ENCODE data around the gene KLHL36.

KLHL36 gene

DNA sequence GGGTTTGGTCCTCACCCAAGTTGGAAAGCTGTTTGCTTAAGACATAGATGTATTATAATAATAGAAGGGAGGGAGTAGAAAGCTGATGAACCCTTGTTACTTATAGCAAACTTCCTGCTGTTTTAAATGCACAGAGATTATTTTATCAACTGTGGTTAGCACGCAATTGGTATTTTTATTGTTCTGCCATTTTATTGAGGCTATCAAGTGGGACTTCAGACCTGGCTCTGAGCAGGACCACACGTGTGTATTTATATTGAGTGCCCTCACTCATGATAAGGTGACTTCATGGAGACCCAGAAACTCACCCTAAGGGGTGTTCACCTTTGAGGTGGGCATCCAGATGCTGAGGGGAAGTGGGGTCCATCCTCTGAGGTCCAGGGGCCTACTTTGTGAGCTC lies 17.0 kb downstream of the KLHL36 start:
- Mint-ChIP-seq H3K36me3 (ENCODE audit: low read depth) (peaks cover 40% of the 10 kb centered on the region), H3K27ac (no peak overlapping the region), H3K4me3 (no peak overlapping the region), H3K4me1 (no peaks in the 10 kb centered on the region), H3K9me3 (no peaks in the 10 kb centered on the region), H3K27me3 (ENCODE audit: low read depth) (no peaks in the 10 kb centered on the region)
- TF ChIP-seq, protein P1, sequence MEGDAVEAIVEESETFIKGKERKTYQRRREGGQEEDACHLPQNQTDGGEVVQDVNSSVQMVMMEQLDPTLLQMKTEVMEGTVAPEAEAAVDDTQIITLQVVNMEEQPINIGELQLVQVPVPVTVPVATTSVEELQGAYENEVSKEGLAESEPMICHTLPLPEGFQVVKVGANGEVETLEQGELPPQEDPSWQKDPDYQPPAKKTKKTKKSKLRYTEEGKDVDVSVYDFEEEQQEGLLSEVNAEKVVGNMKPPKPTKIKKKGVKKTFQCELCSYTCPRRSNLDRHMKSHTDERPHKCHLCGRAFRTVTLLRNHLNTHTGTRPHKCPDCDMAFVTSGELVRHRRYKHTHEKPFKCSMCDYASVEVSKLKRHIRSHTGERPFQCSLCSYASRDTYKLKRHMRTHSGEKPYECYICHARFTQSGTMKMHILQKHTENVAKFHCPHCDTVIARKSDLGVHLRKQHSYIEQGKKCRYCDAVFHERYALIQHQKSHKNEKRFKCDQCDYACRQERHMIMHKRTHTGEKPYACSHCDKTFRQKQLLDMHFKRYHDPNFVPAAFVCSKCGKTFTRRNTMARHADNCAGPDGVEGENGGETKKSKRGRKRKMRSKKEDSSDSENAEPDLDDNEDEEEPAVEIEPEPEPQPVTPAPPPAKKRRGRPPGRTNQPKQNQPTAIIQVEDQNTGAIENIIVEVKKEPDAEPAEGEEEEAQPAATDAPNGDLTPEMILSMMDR (IDR thresholded peaks at IDR 0.05; ENCODE audit: unreplicated experiment in 3 of 3): no peak

DNA sequence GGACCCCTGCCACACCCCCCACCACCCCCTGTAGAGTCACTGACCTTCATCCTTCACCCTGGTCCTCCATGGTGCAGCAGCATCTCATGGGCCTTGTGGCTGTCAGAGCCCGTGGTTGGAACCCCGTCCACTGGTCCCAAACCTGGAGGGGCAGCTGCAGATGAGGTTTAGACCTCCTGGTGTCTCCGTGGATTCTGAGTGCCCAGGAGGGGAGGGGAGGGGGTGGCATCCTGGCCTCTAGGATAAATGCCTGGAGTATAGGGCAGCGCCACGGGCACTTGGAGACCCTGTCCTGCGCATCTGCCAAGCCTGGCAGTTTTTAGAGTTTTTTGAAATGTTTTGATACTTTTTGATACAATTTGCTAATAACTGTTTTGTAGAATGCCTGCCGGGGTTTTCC lies 17.5 kb downstream of the KLHL36 start:
- Mint-ChIP-seq H3K27me3 (ENCODE audit: low read depth) (peaks cover 3% of the 10 kb centered on the region), H3K4me1 (no peaks in the 10 kb centered on the region), H3K27ac (no peak overlapping the region), H3K9me3 (no peaks in the 10 kb centered on the region), H3K4me3 (no peak overlapping the region), H3K36me3 (ENCODE audit: low read depth) (peaks cover 39% of the 10 kb centered on the region)
- TF ChIP-seq, protein P1 (IDR thresholded peaks at IDR 0.05; ENCODE audit: unreplicated experiment in 3 of 3): no peak

DNA sequence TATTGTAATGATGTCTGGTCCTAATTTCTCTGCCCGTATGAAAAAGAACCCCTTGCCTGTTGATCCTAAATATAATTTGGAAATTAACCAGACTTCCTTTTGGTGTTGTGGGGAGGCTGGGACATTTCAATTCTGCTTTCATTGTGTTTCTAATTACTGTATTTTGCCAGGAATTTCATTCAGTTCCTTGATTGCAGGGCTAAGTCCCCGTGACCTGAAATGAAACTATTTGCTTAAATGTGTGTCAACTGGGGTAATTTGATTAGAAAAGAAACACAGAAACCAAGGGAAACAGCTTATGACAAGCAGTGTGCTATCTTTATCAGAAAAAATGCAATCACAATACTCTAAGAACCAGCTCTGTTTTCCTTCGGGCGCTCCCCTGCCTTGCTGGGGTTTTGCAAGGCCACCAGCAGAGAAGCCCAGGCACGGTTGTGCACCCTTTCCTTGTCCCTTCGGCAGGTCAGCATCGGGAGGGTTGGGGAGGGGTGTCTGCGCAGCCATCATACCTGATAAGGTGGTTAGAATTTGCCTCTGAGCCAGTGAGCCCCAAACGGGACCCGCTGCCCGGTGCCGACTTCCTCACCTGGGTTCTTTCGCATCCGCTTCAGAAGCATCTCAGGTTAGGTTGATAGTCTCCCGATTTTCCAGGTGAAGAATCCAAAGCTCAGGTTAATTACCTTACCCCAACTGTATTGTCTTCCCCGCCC lies 19.4 kb downstream of the KLHL36 start:
- no peak overlapping the region for H3K4me3 Mint-ChIP-seq
- no peak overlapping the region for H3K27ac Mint-ChIP-seq
- H3K4me1 Mint-ChIP-seq: no peaks in the 10 kb centered on the region
- peaks cover 12% of the 10 kb centered on the region for H3K27me3 Mint-ChIP-seq (ENCODE audit: low read depth)
- H3K9me3 Mint-ChIP-seq: no peaks in the 10 kb centered on the region
- peaks cover 20% of the 10 kb centered on the region for H3K36me3 Mint-ChIP-seq (ENCODE audit: low read depth)
- TF ChIP-seq, protein P1 (IDR thresholded peaks at IDR 0.05; ENCODE audit: unreplicated experiment in 3 of 3): no peak

DNA sequence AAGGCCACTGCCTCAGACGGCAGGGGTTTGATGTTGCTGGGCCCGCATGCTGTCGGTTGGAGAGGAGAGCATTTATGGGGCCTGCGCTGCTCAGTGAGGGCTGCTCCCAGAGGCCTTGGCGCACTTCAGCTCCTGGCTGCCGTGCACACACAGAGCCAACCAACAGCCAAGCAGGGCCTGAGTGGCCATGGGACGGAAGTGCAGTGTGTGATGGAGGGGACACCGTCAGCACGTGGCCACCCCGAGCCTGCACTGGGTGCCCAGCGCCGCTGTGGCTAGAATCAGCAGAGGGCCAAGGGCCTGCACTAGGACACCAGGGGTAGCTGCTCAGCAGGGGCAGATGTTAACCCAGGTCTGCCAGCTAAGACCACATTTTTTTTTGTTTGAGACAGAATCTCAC lies 21.8 kb downstream of the KLHL36 start:
- no peaks in the 10 kb centered on the region for H3K9me3 Mint-ChIP-seq
- H3K27ac Mint-ChIP-seq: no peak overlapping the region
- H3K4me1 Mint-ChIP-seq: no peaks in the 10 kb centered on the region
- H3K36me3 Mint-ChIP-seq (ENCODE audit: low read depth): peaks cover 6% of the 10 kb centered on the region
- H3K4me3 Mint-ChIP-seq: no peak overlapping the region
- TF ChIP-seq, protein P1 (IDR thresholded peaks at IDR 0.05; ENCODE audit: unreplicated experiment in 3 of 3): no peak
- peaks cover 12% of the 10 kb centered on the region for H3K27me3 Mint-ChIP-seq (ENCODE audit: low read depth)

DNA sequence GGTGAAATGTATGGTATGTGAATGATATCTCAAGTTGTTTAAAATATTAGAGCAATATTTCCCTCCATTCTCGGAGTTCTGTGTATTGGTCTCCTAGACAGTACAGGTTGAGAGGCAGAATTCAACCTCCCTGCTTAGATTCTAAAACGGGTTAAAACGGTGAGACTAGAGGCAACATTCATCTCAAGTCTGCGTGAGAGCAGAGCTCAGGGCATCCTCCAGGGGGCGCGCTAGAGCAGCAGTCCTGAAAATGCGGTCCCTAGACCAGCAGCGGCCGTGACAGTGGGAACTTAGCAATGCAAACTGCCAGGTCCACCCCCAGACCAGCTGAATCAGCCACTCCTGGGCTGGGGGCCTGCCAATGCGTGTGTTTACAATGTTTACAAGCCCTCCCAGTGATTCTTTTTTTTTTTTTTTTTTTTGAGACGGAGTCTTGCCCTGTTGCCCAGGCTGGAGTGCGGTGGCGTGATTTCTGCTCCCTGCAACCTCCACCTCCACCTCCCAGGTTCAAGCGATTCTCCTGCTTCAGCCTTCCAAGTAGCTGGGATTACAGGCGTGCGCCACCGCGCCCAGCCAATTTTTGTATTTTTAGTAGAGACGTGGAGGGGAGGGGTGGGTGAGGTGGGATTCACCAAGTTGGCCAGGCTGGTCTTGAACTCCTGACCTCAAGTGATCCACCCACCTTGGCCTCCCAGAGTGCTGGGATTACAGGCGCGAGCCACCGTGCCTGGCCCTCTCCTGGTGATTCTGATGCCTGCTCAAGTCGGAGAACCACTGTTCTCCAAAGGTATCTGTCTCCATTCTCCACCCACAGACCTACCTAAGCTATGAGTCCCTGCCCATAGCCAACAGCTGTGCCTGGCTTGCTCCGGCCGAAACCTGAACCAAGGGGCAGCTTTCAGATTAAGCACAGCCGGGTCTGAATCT lies 24.2 kb downstream of the KLHL36 start:
- Mint-ChIP-seq H3K4me3 (no peak overlapping the region), H3K9me3 (no peaks in the 10 kb centered on the region), H3K4me1 (no peaks in the 10 kb centered on the region), H3K27me3 (ENCODE audit: low read depth) (peaks cover 17% of the 10 kb centered on the region), H3K36me3 (ENCODE audit: low read depth) (no peaks in the 10 kb centered on the region), H3K27ac (no peak overlapping the region)
- TF ChIP-seq, protein P1 (IDR thresholded peaks at IDR 0.05; ENCODE audit: unreplicated experiment in 3 of 3): peak; percentile 76 to 80 (median 79)

All from nephron (organoid).